Ovary (tissue), 3 donors: ENCODE measurements around the gene TTC3.
"Not testable (repeated sequence)": the region's sequence is repeated elsewhere in the genome, so short reads cannot be mapped to it uniquely, and the experiment has no call there.

Experiments used
- CTCF ChIP-seq, 3 donors: fragments of 450-650 bp in 2 of 3; fragments of 200-600 bp in 1 of 3; IDR thresholded peaks; one replicate each; pipeline versions ENCODE4 v1.5.1 to v1.8.0; 2016 to 2022; ENCODE audit warnings: antibody characterized with exemption in 3 of 3, mild to moderate bottlenecking in 1 of 3
- EP300 ChIP-seq: sonication (generic); formaldehyde crosslinking; IDR thresholded peaks from one replicate; pipeline ENCODE4 v1.6.1; 2017; ENCODE audit warnings: antibody characterized with exemption
- POLR2A ChIP-seq: fragments of 450-650 bp; IDR thresholded peaks from one replicate; pipeline ENCODE4 v1.6.1; 2017; ENCODE audit warnings: antibody characterized with exemption, mild to moderate bottlenecking, moderate library complexity
- donor health status: DM: no; HTN: no; CAD: no.

GRCh38 chr21:37111029-37111428 is 38.0 kb downstream of the TTC3 start:
- not testable (repeated sequence) for TF ChIP-seq CTCF (IDR thresholded peaks at IDR 0.05); POLR2A; EP300
